ENCODE data around the gene MGMT. TPM values are rescaled to one million over a fixed set of nuclear protein-coding genes. Genes with fewer than 3 reads are reported as not detected.

Gene MGMT
- total and polyA plus RNA-seq, 2 donors (not counting 1 experiment from before 2014, with no cell fraction given), result 1.9 to 29.1 TPM

GRCh38 chr10:129495698-129496097 is 28.7 kb downstream of the MGMT start:
- Histone ChIP-seq H2AFZ (ENCODE audit: low read length) (no peak overlapping the region), H3K4me3 (replicated peaks in 1 of 4; ENCODE audit: control extremely low read depth in 1 of 4, insufficient read depth in 1 of 4, low read depth in 3 of 4, low read length in 4 of 4) (no peak overlapping the region)

GRCh38 chr10:129497013-129497412 is 30.0 kb downstream of the MGMT start:
- Histone ChIP-seq H3K27me3 (ENCODE audit: control insufficient read depth, insufficient read depth, low read length) (no peaks in the 10 kb centered on the region), H2AFZ (ENCODE audit: low read length) (no peak overlapping the region), H4K20me1 (ENCODE audit: control insufficient read depth, extremely low read depth, insufficient read depth, low read length) (no peaks in the 10 kb centered on the region), H3K4me3 (replicated peaks in 1 of 4; ENCODE audit: control extremely low read depth in 1 of 4, insufficient read depth in 1 of 4, low read depth in 3 of 4, low read length in 4 of 4) (no peak overlapping the region), H3K9ac (ENCODE audit: insufficient read depth, low read length) (no peak overlapping the region), H3K4me1 (ENCODE audit: control insufficient read depth, extremely low read depth, insufficient read depth, low read length) (no peaks in the 10 kb centered on the region), H3K4me2 (ENCODE audit: extremely low read depth, insufficient read depth, low read length) (no peak overlapping the region), H3K27ac (ENCODE audit: insufficient read depth, low read length) (no peak overlapping the region), H3K79me2 (ENCODE audit: control insufficient read depth, insufficient read depth, low read length) (no peaks in the 10 kb centered on the region), H3K36me3 (ENCODE audit: control insufficient read depth, insufficient read depth, low read length) (no peaks in the 10 kb centered on the region), H3K9me3 (ENCODE audit: control insufficient read depth, insufficient read depth, low read depth, low read length) (no peaks in the 10 kb centered on the region)
- no peak for DNase-seq (ENCODE audit: low read depth in 2 of 2)
- TF ChIP-seq, protein P1, sequence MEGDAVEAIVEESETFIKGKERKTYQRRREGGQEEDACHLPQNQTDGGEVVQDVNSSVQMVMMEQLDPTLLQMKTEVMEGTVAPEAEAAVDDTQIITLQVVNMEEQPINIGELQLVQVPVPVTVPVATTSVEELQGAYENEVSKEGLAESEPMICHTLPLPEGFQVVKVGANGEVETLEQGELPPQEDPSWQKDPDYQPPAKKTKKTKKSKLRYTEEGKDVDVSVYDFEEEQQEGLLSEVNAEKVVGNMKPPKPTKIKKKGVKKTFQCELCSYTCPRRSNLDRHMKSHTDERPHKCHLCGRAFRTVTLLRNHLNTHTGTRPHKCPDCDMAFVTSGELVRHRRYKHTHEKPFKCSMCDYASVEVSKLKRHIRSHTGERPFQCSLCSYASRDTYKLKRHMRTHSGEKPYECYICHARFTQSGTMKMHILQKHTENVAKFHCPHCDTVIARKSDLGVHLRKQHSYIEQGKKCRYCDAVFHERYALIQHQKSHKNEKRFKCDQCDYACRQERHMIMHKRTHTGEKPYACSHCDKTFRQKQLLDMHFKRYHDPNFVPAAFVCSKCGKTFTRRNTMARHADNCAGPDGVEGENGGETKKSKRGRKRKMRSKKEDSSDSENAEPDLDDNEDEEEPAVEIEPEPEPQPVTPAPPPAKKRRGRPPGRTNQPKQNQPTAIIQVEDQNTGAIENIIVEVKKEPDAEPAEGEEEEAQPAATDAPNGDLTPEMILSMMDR (conservative IDR thresholded peaks at IDR 0.05 in 1 of 2, IDR thresholded peaks at IDR 0.05 in 1 of 2; ENCODE audit: low read depth in 1 of 2, low read length in 2 of 2), result no peak
- no peak for TF ChIP-seq EZH2 (IDR thresholded peaks at IDR 0.05; ENCODE audit: low read length, missing control alignments)

More at GRCh38 chr10:129495698-129496097, 28.7 kb downstream of the MGMT start:
- Histone ChIP-seq H3K4me1 (ENCODE audit: control insufficient read depth, extremely low read depth, insufficient read depth, low read length) (no peaks in the 10 kb centered on the region), H3K27me3 (ENCODE audit: control insufficient read depth, insufficient read depth, low read length) (no peaks in the 10 kb centered on the region), H3K9me3 (ENCODE audit: control insufficient read depth, insufficient read depth, low read depth, low read length) (no peaks in the 10 kb centered on the region), H4K20me1 (ENCODE audit: control insufficient read depth, extremely low read depth, insufficient read depth, low read length) (no peaks in the 10 kb centered on the region), H3K4me2 (ENCODE audit: extremely low read depth, insufficient read depth, low read length) (no peak overlapping the region), H3K27ac (ENCODE audit: insufficient read depth, low read length) (no peak overlapping the region), H3K36me3 (ENCODE audit: control insufficient read depth, insufficient read depth, low read length) (no peaks in the 10 kb centered on the region), H3K9ac (ENCODE audit: insufficient read depth, low read length) (no peak overlapping the region), H3K79me2 (ENCODE audit: control insufficient read depth, insufficient read depth, low read length) (no peaks in the 10 kb centered on the region)
- TF ChIP-seq EZH2 (IDR thresholded peaks at IDR 0.05; ENCODE audit: low read length, missing control alignments), result no peak
- TF ChIP-seq, protein P1 (conservative IDR thresholded peaks at IDR 0.05 in 1 of 2, IDR thresholded peaks at IDR 0.05 in 1 of 2; ENCODE audit: low read depth in 1 of 2, low read length in 2 of 2), result no peak
- DNase-seq (ENCODE audit: low read depth in 2 of 2), result no peak

DNA sequence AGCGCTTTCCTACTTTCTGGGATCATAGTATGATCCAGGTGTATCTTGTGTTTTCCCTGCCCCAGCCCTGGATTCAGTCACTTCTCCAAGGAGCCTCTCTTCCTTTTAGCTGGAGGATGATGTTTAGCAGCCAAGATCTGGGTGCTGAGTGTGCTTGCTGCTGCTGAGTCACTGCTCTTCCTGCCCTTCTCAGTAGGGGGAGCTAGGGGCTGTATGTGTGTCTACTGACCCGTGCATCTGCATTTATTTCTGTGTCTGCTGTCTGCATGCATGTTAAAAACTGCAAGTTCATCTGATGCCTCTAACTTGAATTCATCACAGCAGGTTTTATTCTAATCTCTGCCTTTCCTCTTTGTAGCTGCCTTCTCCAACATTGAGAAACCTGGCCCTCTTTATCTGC is 31.6 kb downstream of the MGMT start:
- Histone ChIP-seq H3K4me1 (ENCODE audit: control insufficient read depth, extremely low read depth, insufficient read depth, low read length) (no peaks in the 10 kb centered on the region), H3K27me3 (ENCODE audit: control insufficient read depth, insufficient read depth, low read length) (no peaks in the 10 kb centered on the region), H2AFZ (ENCODE audit: low read length) (no peak overlapping the region), H3K36me3 (ENCODE audit: control insufficient read depth, insufficient read depth, low read length) (no peaks in the 10 kb centered on the region), H3K4me3 (replicated peaks in 1 of 4; ENCODE audit: control extremely low read depth in 1 of 4, insufficient read depth in 1 of 4, low read depth in 3 of 4, low read length in 4 of 4) (no peak overlapping the region), H4K20me1 (ENCODE audit: control insufficient read depth, extremely low read depth, insufficient read depth, low read length) (no peaks in the 10 kb centered on the region), H3K27ac (ENCODE audit: insufficient read depth, low read length) (no peak overlapping the region), H3K79me2 (ENCODE audit: control insufficient read depth, insufficient read depth, low read length) (no peaks in the 10 kb centered on the region), H3K9ac (ENCODE audit: insufficient read depth, low read length) (no peak overlapping the region), H3K9me3 (ENCODE audit: control insufficient read depth, insufficient read depth, low read depth, low read length) (no peaks in the 10 kb centered on the region), H3K4me2 (ENCODE audit: extremely low read depth, insufficient read depth, low read length) (no peak overlapping the region)
- TF ChIP-seq EZH2 (IDR thresholded peaks at IDR 0.05; ENCODE audit: low read length, missing control alignments), result no peak
- TF ChIP-seq, protein P1 (conservative IDR thresholded peaks at IDR 0.05 in 1 of 2, IDR thresholded peaks at IDR 0.05 in 1 of 2; ENCODE audit: low read depth in 1 of 2, low read length in 2 of 2), result no peak
- DNase-seq (ENCODE audit: low read depth in 2 of 2), result no peak

Measured in fibroblast of lung (primary cell).